ENCODE results near the gene EPN3.

- TF ChIP-seq POLR2A (IDR thresholded peaks at IDR 0.05; ENCODE audit: low read depth, low read length), result no peak
- TF ChIP-seq PAX5 (IDR thresholded peaks at IDR 0.05; ENCODE audit: insufficient read depth, low read length, severe bottlenecking), result no peak
These were observed 54.1 kb downstream of the EPN3 start for GRCh38 chr17:50586421-50587247.
